Neural progenitor cell (in vitro differentiated cells): ENCODE measurements around the gene COL23A1. TPM values are rescaled to one million over a fixed set of nuclear protein-coding genes. Genes with fewer than 3 reads are reported as not detected.

Experiments
- DNase-seq: peaks from one replicate; pipeline ENCODE4 v3.0.0-alpha.2; 2016; ENCODE audit warnings: low spot score
- H2AFZ ChIP-seq: fragments of 200-600 bp; sonication (generic); replicated peaks from 2 replicates; pipeline ENCODE4 v1.6.1; 2016; ENCODE audit warnings: antibody characterized with exemption
- H3F3A ChIP-seq: fragments of 200-600 bp; sonication (generic); 2 replicates; pipeline ENCODE4 v1.6.1; 2016; ENCODE audit warnings: antibody characterized with exemption, low read depth
- H3K27ac ChIP-seq: fragments of 200-600 bp; sonication (generic); 2 replicates; pipeline ENCODE4 v1.5.1; 2016; ENCODE audit warnings: mild to moderate bottlenecking
- H3K27me3 ChIP-seq: fragments of 200-600 bp; sonication (generic); 2 replicates; pipeline ENCODE4 v1.6.1; 2016; ENCODE audit warnings: mild to moderate bottlenecking, moderate library complexity
- H3K36me3 ChIP-seq: fragments of 200-600 bp; sonication (generic); 2 replicates; pipeline ENCODE4 v1.5.1; 2016
- H3K4me1 ChIP-seq: fragments of 200-600 bp; sonication (generic); 2 replicates; pipeline ENCODE4 v1.6.1; 2016; ENCODE audit warnings: mixed run types
- H3K4me2 ChIP-seq: fragments of 200-600 bp; sonication (generic); 2 replicates; pipeline ENCODE4 v1.6.1; 2016
- H3K4me3 ChIP-seq: fragments of 200-600 bp; sonication (generic); 2 replicates; pipeline ENCODE4 v1.5.1; 2016
- H3K79me2 ChIP-seq: fragments of 200-600 bp; sonication (generic); 2 replicates; pipeline ENCODE4 v1.6.1; 2016; ENCODE audit warnings: low read depth
- H3K9ac ChIP-seq: fragments of 200-600 bp; sonication (generic); 2 replicates; pipeline ENCODE4 v1.6.1; 2016
- H3K9me3 ChIP-seq: fragments of 200-600 bp; sonication (generic); 2 replicates; pipeline ENCODE4 v1.5.1; 2016; ENCODE audit warnings: low read depth
- H4K20me1 ChIP-seq: fragments of 200-600 bp; sonication (generic); 2 replicates; pipeline ENCODE4 v1.6.1; 2016; ENCODE audit warnings: low read depth
- H3K27ac Mint-ChIP-seq: 3 replicates; pipeline ENCODE4 v1.8.0; 2021; ENCODE audit warnings: mixed read lengths
- H3K27me3 Mint-ChIP-seq: 2 replicates; pipeline ENCODE4 v1.8.0; 2022; ENCODE audit warnings: low read depth, mild to moderate bottlenecking, inconsistent platforms, moderate library complexity, mixed read lengths; ENCODE audit not compliant: insufficient read depth
- H3K36me3 Mint-ChIP-seq: 3 replicates; pipeline ENCODE4 v1.8.0; 2021; ENCODE audit warnings: mixed read lengths
- H3K4me1 Mint-ChIP-seq: 3 replicates; pipeline ENCODE4 v1.8.0; 2021; ENCODE audit warnings: mixed read lengths
- H3K4me3 Mint-ChIP-seq: 3 replicates; pipeline ENCODE4 v1.8.0; 2021; ENCODE audit warnings: mild to moderate bottlenecking, moderate library complexity, mixed read lengths
- H3K9me3 Mint-ChIP-seq: 3 replicates; pipeline ENCODE4 v1.8.0; 2020; ENCODE audit warnings: mixed read lengths
- CTCF ChIP-seq: fragments of 200-600 bp; sonication (generic); IDR thresholded peaks from 2 replicates; pipeline ENCODE4 v1.5.1; 2017; ENCODE audit warnings: antibody characterized with exemption, mild to moderate bottlenecking
- EZH2 ChIP-seq: fragments of 200-600 bp; sonication (generic); IDR thresholded peaks from 2 replicates; pipeline ENCODE4 v1.6.1; 2017; ENCODE audit warnings: antibody characterized with exemption, mild to moderate bottlenecking, moderate library complexity
- EZH2phosphoT487 ChIP-seq: fragments of 200-600 bp; sonication (generic); IDR thresholded peaks from 2 replicates; pipeline ENCODE4 v1.6.1; 2017; ENCODE audit warnings: antibody characterized with exemption
- total RNA-seq: library from RNA; depleted of rRNA; stranded (reverse); fragments of >200 nt; gene quantifications from 2 replicates; pipeline ENCODE4 v1.2.3, GENCODE V29; 2015; ENCODE audit warnings: low replicate concordance

The COL23A1 gene
- total RNA-seq, 1 donor from 2014 or later = not detected

GRCh38 chr5:178223196-178223773 is 366.9 kb downstream of the COL23A1 start:
- H3K36me3 Mint-ChIP-seq = peaks cover 55% of the 10 kb centered on the region
- H3K4me3 Mint-ChIP-seq = peak overlapping the region; percentile 5
- TF ChIP-seq EZH2 = no peak
- TF ChIP-seq EZH2phosphoT487 = no peak
- TF ChIP-seq CTCF = no peak

GRCh38 chr5:178222292-178222691 is 367.9 kb downstream of the COL23A1 start:
- no peaks in the 10 kb centered on the region for H3K79me2 ChIP-seq
- TF ChIP-seq EZH2phosphoT487 = no peak
- H3K4me2 ChIP-seq = no peak overlapping the region
- H3K27me3 ChIP-seq = no peaks in the 10 kb centered on the region
- H3K9me3 ChIP-seq = no peaks in the 10 kb centered on the region
- H3K27me3 Mint-ChIP-seq = peaks cover 2% of the 10 kb centered on the region
- peaks cover 9% of the 10 kb centered on the region for H3K4me1 Mint-ChIP-seq
- H3K36me3 ChIP-seq = peaks cover 6% of the 10 kb centered on the region
- H3K4me1 ChIP-seq = peaks cover 10% of the 10 kb centered on the region
- H3K9ac ChIP-seq = no peak overlapping the region
- no peak overlapping the region for H2AFZ ChIP-seq
- peaks cover 8% of the 10 kb centered on the region for H3F3A ChIP-seq
- no peaks in the 10 kb centered on the region for H4K20me1 ChIP-seq
- H3K27ac Mint-ChIP-seq = peak overlapping the region; percentile 57
- peaks cover 48% of the 10 kb centered on the region for H3K36me3 Mint-ChIP-seq
- DNase-seq = no peak
- H3K4me3 Mint-ChIP-seq = no peak overlapping the region
- H3K27ac ChIP-seq = no peak overlapping the region
- H3K9me3 Mint-ChIP-seq = no peaks in the 10 kb centered on the region
- H3K4me3 ChIP-seq = no peak overlapping the region

More at GRCh38 chr5:178223196-178223773, 366.9 kb downstream of the COL23A1 start:
- Histone ChIP-seq H2AFZ (no peak overlapping the region), H3K4me1 (peaks cover 10% of the 10 kb centered on the region), H3K27ac (no peak overlapping the region), H4K20me1 (no peaks in the 10 kb centered on the region), H3K4me3 (no peak overlapping the region), H3K27me3 (no peaks in the 10 kb centered on the region), H3F3A (peaks cover 6% of the 10 kb centered on the region), H3K36me3 (peaks cover 6% of the 10 kb centered on the region), H3K9me3 (no peaks in the 10 kb centered on the region), H3K79me2 (no peaks in the 10 kb centered on the region), H3K9ac (no peak overlapping the region), H3K4me2 (peak overlapping the region; percentile 38)
- DNase-seq = no peak
- no peaks in the 10 kb centered on the region for H3K9me3 Mint-ChIP-seq
- peaks cover 8% of the 10 kb centered on the region for H3K27me3 Mint-ChIP-seq
- peak overlapping the region; percentile 5 for H3K27ac Mint-ChIP-seq
- H3K4me1 Mint-ChIP-seq = peaks cover 9% of the 10 kb centered on the region

GRCh38 chr5:178221853-178222252 is 368.3 kb downstream of the COL23A1 start:
- TF ChIP-seq EZH2 = no peak
- Histone ChIP-seq H3K9me3 (no peaks in the 10 kb centered on the region), H2AFZ (no peak overlapping the region), H3K27me3 (no peaks in the 10 kb centered on the region), H3K79me2 (no peaks in the 10 kb centered on the region), H3K27ac (no peak overlapping the region), H3K4me1 (peaks cover 10% of the 10 kb centered on the region), H4K20me1 (no peaks in the 10 kb centered on the region), H3K4me3 (no peak overlapping the region), H3K36me3 (peaks cover 6% of the 10 kb centered on the region), H3K9ac (no peak overlapping the region), H3K4me2 (no peak overlapping the region), H3F3A (peaks cover 8% of the 10 kb centered on the region)
- H3K27me3 Mint-ChIP-seq = peaks cover 2% of the 10 kb centered on the region
- peaks cover 9% of the 10 kb centered on the region for H3K4me1 Mint-ChIP-seq
- H3K27ac Mint-ChIP-seq = peak overlapping the region; percentile 57
- DNase-seq = no peak
- H3K4me3 Mint-ChIP-seq = no peak overlapping the region
- no peaks in the 10 kb centered on the region for H3K9me3 Mint-ChIP-seq
- peaks cover 45% of the 10 kb centered on the region for H3K36me3 Mint-ChIP-seq

GRCh38 chr5:178221282-178221681 is 368.9 kb downstream of the COL23A1 start:
- H3K27ac Mint-ChIP-seq = peak overlapping the region; percentile 50
- Histone ChIP-seq H2AFZ (no peak overlapping the region), H3K9me3 (no peaks in the 10 kb centered on the region), H3K4me2 (no peak overlapping the region), H3K4me3 (no peak overlapping the region), H3K27ac (no peak overlapping the region), H3K9ac (no peak overlapping the region), H3K36me3 (peaks cover 6% of the 10 kb centered on the region), H3K4me1 (peaks cover 10% of the 10 kb centered on the region), H3K27me3 (no peaks in the 10 kb centered on the region), H3K79me2 (no peaks in the 10 kb centered on the region), H4K20me1 (no peaks in the 10 kb centered on the region), H3F3A (peaks cover 11% of the 10 kb centered on the region)
- no peaks in the 10 kb centered on the region for H3K9me3 Mint-ChIP-seq
- no peak for DNase-seq
- peaks cover 2% of the 10 kb centered on the region for H3K27me3 Mint-ChIP-seq
- H3K4me3 Mint-ChIP-seq = no peak overlapping the region
- H3K4me1 Mint-ChIP-seq = peaks cover 9% of the 10 kb centered on the region
- TF ChIP-seq EZH2phosphoT487 (no peak), CTCF (no peak), EZH2 (no peak)
- H3K36me3 Mint-ChIP-seq = peaks cover 43% of the 10 kb centered on the region
